T-helper 22 cell (primary cell): ENCODE measurements around the gene DNAH10.

ENCODE experiments used
- DNase-seq: peaks from one replicate; pipeline ENCODE4 v3.0.0-alpha.2; 2020; ENCODE audit warnings: low read depth

DNAH10 gene

DNA sequence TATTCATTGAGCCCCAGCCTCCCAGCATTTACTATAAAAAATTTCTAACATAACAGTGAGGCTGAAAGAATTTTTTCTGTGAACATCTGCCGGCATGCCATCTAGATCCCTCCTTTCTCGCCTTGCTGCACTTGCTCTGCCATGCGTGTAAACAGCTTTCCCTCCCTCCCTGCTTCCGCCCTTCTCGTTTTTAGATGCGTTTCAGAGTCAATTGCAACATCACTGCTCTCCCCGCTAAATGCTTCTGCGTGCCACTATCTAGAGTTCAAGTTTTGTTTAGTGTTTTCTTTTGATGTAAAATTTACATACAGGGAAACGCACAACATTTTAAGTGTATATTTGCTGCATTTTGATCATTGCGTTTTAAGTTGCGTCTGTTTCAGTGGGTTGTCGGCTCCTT lies 126.9 kb downstream of the DNAH10 start:
- DNase-seq, result no peak

DNA sequence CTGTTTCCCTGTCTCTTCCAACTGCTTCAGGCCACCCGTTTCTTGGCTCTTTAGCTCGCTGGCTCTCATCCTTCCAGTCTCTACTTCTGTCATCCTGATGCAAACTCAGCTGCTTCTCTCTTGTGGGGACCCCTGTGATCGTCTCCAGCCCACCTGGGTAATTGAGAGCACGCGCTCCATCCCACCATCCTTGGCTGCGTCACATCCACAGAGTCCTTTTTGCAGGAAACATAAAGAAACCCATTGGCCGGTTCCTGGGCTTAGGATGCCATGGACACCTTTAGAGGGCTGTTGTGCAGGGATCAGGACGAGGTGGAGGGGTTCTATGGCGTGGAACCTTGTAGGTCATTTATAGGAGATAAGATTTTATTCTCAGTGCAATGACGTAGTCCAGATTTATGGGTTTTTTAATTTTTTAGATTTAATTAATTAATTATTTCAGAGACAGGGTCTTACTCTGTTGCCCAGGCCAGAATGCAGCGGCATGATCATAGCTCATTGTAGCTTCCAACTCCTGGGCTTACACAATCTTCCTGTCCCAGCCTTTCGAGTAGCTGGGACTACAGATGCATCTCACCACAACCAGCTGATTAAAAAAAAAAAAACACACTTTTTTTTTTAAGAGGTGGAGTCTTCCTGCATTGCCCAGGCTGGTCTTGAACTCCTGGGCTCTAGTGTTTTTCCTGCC lies 127.9 kb downstream of the DNAH10 start:
- DNase-seq, result no peak

DNA sequence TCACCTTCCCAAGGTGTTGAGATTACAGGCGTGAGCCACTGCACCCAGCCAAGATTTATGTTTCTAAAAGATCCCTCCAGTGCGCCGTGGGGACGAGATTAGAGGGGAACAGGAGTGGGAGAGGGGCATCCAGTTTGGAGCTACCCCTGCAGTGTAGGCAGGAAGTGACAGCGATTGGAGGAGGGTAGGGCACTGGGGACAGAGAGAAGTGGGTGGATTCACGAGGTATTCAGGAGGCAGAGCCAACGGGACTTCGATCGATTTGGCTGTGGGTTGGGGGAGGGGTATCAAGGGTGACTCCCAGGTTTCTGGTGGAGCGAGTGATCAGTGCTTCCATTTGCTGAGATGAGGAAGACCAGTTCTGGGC lies 128.4 kb downstream of the DNAH10 start:
- no peak for DNase-seq

DNA sequence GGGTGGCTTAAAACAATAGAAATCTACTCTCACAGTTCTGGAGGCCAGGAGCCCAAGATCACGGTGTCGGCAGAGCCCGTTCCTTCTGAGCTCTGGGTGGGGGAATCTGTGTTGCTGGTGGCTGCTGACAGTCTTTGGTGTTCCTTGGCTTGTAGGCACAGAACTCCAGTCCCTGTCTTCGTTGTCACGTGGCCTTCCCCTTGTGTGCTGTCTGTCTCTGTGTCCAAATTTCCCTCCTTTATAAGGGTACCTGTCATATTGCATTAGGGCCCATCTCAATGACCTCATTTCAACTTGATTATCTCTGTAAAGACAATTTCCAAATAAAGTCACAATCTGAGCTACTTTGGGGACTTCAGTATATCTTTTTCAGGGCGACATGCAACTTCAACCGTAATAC lies 128.9 kb downstream of the DNAH10 start:
- no peak for DNase-seq

DNA sequence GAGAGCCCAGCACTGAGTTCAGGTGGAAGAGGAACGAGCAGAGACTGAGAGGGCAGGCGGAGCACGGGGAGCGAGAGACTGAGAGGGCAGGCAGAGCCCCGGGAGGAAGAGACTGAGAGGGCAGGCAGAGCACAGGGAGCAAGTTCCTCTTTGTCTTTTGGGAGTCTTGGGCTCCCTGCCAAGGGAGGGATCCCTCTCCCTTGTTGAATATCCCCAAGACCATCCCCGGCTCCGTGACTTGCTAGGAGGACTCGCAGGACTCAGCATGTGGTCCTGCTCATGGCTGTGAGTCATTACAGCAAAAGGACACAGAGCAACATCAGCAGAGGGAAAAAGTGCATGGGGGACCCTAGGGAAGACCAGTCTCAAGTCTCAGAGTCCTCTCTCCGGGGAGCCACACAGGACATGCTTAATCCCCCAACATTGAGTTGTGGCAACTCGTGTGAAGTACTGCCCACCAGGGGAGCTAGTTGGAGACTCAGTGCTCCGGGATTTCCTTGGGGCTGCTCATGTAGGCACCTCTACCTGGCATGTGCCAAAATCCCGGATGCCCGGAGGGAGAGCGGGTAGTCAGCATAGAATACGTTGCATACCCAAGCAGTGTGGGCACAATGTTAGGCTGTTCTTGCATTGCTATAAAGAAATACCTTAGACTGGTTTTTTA lies 129.5 kb downstream of the DNAH10 start:
- no peak for DNase-seq

DNA sequence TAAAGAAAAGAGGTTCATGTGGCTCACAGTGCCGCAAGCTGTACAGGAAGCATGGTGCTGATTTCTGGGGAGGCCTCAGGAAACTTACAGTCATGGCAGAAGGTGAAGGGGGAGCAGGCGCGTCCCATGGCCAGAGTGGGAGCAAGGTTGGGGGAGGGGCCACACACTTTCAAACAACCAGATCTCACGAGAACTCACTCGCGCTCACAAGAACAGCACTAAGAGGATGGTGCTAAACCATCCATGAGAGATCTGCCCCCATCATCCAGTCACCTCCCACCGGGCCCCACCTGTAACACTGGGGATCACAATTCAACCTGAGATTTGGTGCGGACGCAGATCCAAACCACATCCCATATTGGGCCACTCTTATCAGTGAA lies 130.1 kb downstream of the DNAH10 start:
- DNase-seq, result no peak

DNA sequence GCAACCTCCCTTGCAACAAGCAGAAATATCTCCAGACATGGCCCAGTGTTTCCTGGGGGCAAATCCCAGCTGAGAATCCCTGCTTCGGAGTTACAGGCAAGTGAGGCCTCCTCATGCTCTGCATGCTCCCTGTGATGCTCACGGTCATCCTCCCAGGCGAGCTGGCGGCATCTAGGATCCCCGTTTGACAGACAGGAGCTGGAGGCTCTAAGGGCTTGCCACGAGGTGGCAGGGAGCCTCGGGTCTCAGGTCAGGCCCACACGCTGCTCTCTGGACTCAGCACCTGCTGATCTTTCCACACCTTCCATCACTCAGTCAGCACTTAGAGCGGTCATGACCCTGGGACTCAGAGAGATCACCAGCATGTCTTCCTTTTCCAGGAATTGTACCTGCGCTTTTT lies 130.8 kb downstream of the DNAH10 start:
- DNase-seq, result no peak

DNA sequence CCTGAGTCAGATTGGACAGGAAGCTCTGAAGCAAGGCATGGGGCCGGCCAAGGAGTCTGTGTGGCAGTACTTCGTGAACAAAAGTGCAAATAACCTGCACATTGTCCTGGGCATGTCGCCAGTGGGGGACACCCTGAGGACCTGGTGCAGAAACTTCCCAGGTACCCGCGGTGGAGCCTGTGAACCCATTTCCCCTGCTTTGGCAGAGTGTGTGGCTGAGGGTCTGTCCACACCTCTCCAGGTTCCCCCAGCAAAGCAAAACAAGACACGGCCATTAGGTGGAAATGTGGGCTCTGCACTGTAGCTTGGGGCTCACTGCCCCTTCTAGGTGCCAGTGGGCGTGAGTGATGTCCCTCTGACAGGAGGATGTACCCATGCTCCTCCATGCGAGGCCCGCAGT lies 131.2 kb downstream of the DNAH10 start:
- no peak for DNase-seq

DNA sequence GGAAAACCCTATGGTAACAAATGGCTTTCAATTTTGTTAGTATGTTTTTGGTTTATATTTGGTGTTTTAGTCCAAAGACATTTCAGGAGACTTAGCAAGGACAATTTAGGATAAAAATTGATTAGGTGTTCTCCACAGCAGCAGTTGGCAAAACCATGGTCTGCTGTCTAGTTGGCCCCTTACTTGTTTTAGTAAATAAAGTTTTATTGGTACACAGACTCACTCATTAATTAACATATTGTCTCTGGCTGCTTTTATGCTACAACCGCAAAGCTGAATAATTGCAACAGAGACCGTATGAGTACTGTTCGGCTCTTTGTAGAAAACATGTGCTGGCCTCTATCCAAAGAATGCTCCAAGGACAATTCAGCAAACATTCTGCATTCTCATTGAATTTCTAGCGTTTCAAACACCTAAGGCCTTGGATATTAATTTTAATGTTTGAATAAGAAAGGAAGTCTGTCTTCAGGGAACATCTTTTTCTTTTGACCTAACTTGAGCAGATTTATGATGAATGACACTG lies 132.8 kb downstream of the DNAH10 start:
- no peak for DNase-seq

DNA sequence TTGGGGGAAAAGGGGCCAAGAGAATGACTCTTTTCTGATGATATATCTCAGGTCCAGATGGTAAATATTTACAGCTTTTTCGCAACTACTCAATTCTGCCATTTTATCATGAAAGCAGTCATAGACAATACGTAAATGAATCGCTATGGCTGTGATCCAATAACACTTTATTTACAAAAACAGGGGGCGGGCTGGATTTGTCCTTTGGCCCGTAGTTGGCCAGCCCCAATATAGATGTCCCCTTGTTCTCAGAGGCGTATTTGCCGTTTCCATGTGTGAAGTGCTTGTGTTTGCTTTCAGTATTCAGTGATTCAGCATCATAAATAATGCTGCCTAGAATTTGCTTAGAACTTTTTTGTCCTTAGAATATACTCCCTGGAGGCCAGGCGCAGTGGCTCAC lies 133.3 kb downstream of the DNAH10 start:
- no peak for DNase-seq

DNA sequence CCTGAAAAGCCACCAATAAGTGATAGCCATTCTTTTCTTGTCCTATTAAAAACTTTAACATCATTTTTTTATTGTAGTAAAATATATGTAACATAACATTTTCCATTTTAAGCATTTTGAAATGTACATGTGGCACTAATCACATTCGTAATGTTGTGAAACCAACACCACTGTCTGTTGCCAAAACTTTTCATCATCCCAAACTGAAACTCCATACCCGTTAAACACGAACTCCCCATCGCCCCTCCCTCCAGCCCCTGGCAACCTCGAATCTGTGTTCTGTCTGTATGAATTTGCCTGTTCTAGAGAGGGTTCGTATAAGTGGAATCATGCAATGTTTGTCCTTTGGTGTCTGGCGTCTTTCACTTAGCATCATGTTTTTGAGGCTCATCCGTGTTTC lies 134.7 kb downstream of the DNAH10 start:
- DNase-seq, result no peak

DNA sequence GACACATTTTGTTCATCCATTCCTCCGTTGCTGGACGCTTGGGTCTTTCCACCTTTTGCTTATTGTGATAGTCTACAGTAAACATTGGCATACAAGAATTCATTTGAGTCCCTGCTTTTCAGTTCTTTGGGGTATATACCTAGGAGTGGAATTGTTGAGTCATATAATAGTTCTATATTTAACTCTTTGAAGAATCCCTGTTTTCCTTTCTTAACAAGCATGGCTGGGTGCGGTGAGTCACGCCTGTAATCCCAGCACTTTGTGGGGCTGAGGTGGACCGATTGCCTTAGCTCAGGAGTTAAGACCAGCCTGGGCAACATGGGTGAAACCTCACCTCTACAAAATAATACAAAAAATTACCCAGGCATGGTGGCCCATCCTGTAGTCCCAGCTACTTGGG lies 135.1 kb downstream of the DNAH10 start:
- DNase-seq, result no peak

DNA sequence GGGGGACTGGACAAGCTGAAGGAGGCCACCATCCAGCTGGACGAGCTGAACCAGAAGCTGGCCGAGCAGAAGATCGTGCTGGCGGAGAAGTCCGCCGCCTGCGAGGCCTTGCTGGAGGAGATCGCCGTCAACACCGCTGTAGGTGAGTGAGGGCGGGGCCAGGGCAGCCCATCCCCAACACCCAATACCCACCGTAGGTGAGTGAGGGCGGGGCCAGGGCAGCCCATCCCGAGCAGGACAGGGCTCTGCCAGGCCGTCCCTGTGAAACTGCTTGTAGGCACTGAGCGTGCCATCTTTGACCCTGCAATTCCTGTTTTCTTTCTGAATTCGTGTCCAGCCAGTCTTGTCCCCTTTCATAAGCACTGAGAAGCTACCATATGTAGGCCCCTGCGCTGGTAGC lies 136.6 kb downstream of the DNAH10 start:
- no peak for DNase-seq

DNA sequence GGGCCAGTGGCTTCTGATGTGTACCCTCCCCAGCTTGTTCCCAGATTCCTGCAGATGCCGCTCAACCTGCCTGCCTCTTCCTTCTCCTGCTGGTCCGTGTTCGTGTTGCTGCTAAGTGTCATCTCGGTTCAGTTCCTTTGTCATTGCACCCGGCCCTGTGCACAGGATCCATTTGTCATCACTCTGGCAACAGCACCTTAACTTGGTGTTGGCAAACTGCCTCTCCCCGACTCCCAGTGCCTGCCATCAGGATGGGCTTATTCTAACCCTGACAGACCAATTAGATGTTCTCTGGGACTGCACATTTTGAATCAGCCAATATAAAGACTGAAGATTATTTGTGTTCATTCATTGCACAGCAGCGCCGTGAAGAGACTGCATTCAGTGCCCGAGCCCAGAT lies 137.3 kb downstream of the DNAH10 start:
- no peak for DNase-seq

DNA sequence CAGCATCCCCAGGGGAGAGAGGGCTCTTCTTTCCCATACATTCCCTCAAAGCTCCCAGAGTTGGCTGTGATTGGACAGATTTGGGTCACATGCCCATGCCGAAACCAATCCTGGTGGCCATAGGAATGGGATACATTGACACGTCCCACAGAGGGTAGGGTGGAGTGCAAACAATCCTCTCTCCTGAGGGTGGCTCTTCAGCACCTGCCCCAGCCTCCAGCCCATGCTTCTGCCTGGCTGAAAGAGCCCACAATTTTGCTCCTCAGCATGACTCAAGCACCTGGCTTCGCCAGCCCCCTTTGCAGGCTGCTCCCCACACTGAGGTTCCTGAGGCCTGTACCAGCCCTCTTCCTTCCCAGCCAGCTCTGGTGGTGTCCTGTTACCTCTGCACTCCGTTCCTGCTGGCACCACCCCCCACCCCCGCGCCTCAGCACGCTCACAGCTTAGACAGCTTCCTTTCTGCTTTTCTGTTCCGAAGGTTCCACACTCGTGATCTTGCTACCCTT lies 138.8 kb downstream of the DNAH10 start:
- DNase-seq, result no peak

DNA sequence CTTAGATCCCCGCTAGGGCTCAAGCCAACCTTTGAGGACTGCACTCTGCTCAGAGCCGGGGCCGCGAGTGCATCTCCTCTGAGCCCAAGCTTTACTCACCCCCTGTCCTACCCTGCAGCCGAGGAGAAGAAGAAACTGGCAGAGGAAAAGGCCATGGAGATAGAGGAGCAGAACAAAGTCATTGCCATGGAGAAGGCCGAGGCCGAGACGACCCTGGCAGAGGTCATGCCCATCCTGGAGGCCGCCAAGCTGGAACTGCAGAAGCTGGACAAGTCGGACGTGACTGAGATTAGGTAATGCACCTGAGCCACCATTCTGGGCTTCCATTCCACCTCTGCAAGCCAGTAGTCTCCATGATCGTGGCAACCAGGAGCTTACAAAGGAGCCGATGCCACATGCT lies 140.7 kb downstream of the DNAH10 start:
- no peak for DNase-seq

DNA sequence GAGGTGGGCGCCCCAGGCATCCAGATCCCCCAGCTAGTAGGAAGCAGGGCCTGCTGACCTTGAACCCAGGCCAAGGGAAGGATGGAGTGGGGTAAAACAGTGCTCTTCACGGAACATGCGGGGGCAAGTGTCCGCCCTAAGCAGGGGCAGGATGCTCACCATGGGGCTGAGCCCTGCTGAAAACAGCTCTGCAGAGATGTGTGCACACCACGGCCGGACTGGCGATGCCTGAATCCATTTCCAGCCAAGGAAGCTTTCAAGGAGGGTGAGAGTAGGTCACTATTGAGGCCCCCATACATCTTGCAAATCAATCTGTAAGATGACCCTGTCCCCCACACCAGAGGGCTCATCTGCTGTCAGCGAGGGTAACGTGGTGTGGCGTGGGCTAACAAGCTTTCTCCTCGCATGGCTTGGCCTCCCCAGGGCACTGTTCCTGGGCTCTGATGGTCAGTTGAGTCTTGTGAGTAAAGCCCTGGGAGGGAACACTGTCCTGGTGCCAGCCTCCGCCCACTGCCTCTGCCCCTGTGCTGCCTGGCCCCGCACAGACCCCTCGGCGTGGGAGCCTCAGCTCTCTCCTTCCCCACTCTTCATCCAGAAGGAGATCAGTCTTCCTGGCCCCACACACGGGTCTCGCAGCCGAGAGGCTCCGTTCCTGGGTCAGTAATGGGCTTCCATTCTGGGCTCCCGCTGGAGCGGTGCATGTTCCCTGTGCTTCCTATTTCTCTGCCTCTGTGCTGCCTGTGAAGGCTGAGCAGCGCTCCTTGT lies 141.4 kb downstream of the DNAH10 start:
- no peak for DNase-seq

DNA sequence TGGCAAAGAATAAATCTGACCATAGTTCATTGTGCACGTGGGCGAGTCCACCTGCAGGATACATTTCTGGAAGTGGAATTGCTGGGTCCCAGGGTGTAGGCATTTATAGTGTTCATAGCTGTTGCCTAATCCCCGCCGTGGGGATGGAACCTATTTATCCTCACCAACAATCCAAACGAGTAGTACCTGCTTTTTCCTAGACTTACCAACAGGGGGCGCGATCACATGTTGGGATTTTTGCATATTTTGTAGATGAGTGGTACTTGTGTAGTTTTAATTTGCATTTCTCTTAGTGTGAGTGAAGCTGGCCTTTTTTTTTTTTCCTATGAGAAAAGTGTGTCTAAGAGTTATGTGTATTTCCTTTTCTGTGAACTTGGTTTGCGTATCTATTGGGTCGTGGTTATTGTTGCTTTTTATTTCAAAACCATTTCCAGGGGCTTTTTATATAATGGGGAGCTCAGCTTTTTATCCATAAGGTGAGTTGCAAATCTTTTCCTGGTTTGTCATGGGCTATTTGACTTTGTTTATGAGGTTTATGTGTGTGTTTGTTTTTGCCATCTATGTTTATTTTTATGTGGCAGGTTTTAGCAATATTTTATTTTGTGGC lies 143.3 kb downstream of the DNAH10 start:
- peak; percentile 7 for DNase-seq

DNA sequence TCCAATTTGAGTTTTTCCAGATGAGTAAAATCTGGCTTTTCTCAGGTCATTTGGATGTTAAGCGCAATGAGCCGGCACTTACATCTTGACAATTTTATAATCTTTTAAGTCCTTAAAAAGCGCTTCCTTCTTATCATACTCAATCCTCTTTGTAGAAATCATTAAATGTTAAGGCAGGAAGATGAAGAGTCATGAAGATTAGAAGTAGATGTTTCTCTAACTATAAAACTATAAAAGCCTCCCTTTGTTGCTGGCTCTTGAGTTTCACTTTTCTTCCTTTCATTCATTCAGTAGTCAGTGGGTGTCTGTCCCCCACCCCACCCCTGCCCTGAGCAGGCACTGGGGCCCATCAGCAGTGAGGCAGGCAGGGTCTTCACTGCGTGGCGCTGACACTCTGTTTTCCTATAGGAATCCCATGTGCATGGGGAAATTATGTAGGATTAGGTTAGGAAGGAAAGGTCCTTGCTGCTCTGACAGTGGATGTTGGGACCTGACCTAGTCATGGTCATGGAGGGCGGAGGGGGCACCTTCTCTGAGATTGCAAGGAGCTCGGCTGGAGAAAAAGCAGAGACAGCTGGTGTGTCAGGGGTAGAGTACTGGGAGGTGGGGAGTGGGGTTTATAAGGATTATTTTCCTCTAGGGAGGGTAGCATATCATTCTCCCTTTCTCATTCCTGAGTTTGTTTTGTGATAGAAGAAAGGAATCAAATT lies 144.8 kb downstream of the DNAH10 start:
- DNase-seq, result no peak

DNA sequence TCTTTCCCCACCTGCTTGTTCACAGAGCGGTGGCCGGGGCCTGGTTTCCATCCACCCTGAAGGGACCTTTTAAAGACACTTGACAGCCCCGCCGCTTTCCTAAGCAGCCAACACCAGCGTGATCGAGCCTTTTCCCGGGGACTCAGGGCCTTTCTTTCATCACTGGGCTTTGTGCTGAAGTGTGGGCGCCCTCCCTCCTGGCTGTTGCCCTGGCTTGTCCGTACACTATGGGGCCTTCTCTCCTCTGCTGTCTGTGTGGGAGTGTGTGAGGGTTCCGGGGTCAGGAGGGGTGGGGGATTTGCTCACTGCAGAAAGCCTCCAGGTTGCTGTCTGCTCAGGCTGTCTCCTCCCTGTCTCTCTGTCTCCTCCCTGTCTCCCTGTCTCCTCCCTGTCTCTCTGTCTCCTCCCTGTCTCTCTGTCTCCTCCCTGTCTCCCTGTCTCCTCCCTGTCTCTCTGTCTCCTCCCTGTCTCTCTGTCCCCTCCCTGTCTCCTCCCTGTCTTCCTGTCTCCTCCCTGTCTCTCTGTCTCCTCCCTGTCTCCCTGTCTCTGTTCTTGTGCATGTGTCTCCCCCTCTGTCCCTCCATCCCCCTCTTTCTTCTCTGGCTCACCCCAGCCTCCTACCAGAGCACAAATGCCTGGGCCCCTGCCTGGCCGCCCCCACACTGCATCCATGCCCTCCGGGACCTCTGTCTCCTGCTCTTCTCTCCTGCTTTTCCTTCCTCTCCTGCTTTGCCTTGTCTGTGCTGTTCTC lies 145.8 kb downstream of the DNAH10 start:
- no peak for DNase-seq
